Stomach (tissue), 9 donors: Measurements from ENCODE around the gene FHIP1A. TPM values are rescaled to one million over a fixed set of nuclear protein-coding genes. Genes with fewer than 3 reads are reported as not detected.

ENCODE experiments used
- DNase-seq, 2 donors: peaks; one replicate each; pipeline versions ENCODE4 v3.0.0 to v3.0.0-alpha.2; 2013 to 2019
- H3K27ac ChIP-seq, 5 donors: fragments of 200-600 bp in 4 of 5; sonication (generic) in 4 of 5; one replicate each; pipeline ENCODE4 v1.5.1; 2013 to 2019; ENCODE audit warnings: mild to moderate bottlenecking in 1 of 5, moderate library complexity in 1 of 5
- H3K27me3 ChIP-seq, 3 donors: fragments of 200-600 bp; sonication (generic); one replicate each; pipeline ENCODE4 v1.5.1; 2017 to 2019; ENCODE audit warnings: mixed run types in 1 of 3
- H3K36me3 ChIP-seq, 4 donors: fragments of 200-600 bp; sonication (generic); 1 replicate in 3 of 4; 2 replicates in 1 of 4; pipeline ENCODE4 v1.5.1; 2016 to 2019
- H3K4me1 ChIP-seq, 4 donors: fragments of 200-600 bp; sonication (generic); one replicate each; pipeline ENCODE4 v1.5.1; 2016 to 2019
- H3K4me3 ChIP-seq, 4 donors: fragments of 200-600 bp; sonication (generic) in 3 of 4; one replicate each; pipeline ENCODE4 v1.5.1; 2016 to 2019; ENCODE audit warnings: mild to moderate bottlenecking in 1 of 4
- H3K9me3 ChIP-seq, 4 donors: fragments of 200-600 bp; sonication (generic); one replicate each; pipeline ENCODE4 v1.5.1; 2016 to 2019
- CTCF ChIP-seq, 7 experiments: fragments of 450-650 bp in 4 of 7; fragments of 200-600 bp in 3 of 7; sonication (generic) in 3 of 7; IDR thresholded peaks; one replicate each; pipeline ENCODE4 v1.5.1; 2016 to 2019; ENCODE audit warnings: antibody characterized with exemption in 7 of 7, control low read depth in 2 of 7, mild to moderate bottlenecking in 1 of 7
- EP300 ChIP-seq: sonication (generic); formaldehyde crosslinking; IDR thresholded peaks from one replicate; pipeline ENCODE4 v1.6.1; 2017; ENCODE audit warnings: antibody characterized with exemption
- POLR2A ChIP-seq, 4 donors: fragments of 450-650 bp; IDR thresholded peaks; one replicate each; pipeline ENCODE4 v1.6.1; 2016; ENCODE audit warnings: antibody characterized with exemption in 4 of 4, control low read depth in 2 of 4, mild to moderate bottlenecking in 1 of 4, moderate library complexity in 1 of 4
- POLR2AphosphoS5 ChIP-seq, 3 donors: sonication (generic); formaldehyde crosslinking; IDR thresholded peaks; one replicate each; pipeline ENCODE4 v1.6.1; 2016; ENCODE audit warnings: antibody characterized with exemption in 3 of 3
- WGBS, 5 donors: extraction: QIAGEN DNeasy Blood & Tissue Kit in 3 of 5; methylation state at CpG; one replicate each; pipeline versions ENCODE4 v1.1.5 to v1.1.7; 2013 to 2018; 5-methylcytosine and 5-hydroxymethylcytosine counted together
- intact Hi-C: fragments of 100-400 bp; cut with DNase I; formaldehyde crosslinking; loops from one replicate; pipeline ENCODE4 v1.15.1; 2023; ENCODE audit warnings: low total_unique reads
- polyA plus RNA-seq, 3 donors: library from polyadenylated mRNA; stranded (reverse); fragments of 200-250 nt; gene quantifications; one replicate each; pipeline ENCODE4 v1.2.3, GENCODE V29; 2013
- total RNA-seq, 5 donors: library from RNA; depleted of rRNA; stranded (reverse); fragments of >200 nt; gene quantifications; one replicate each; pipeline versions ENCODE4 v1.1.0 to v1.2.3, GENCODE V29; 2014 to 2016
- donor health status: healthy with polysubstance abuse.
- donor health status: Bipolar disorder and iron deficiency.
- donor health status: healthy.

FHIP1A gene
- total and polyA plus RNA-seq, 8 donors: 0.90 to 177 (median 12.3) TPM

- H3K27ac ChIP-seq: peak overlapping the region in 3 of 5 donors; percentile 31 to 62 (median 43)
- H3K36me3 ChIP-seq: no peaks in the 10 kb centered on the region
- DNase-seq: no peak
- no peaks in the 10 kb centered on the region for H3K27me3 ChIP-seq
- intact Hi-C loops: no loop called here
- TF ChIP-seq CTCF (IDR thresholded peaks at IDR 0.05) (no peak), EP300 (no peak), POLR2A (IDR thresholded peaks at IDR 0.05) (no peak), POLR2AphosphoS5 (IDR thresholded peaks at IDR 0.05) (no peak)
- H3K4me3 ChIP-seq: no peak overlapping the region
- 94 to 100% (median 97%) methylated on average over 1 of the region's 1 CpG for WGBS, 5 donors
- no peaks in the 10 kb centered on the region for H3K9me3 ChIP-seq
- H3K4me1 ChIP-seq: peaks cover 0 to 17% (median 10%) of the 10 kb centered on the region in 4 donors
These were observed 49.2 kb downstream of the FHIP1A start for GRCh38 chr4:151458148-151458547.

Other genes with a start within 250 kb of the FHIP1A start
- gene PRSS48, start 132.0 kb upstream of the FHIP1A start, total RNA-seq: not detected
- not detected for gene PRSS48, start 132.0 kb upstream of the FHIP1A start, polyA plus RNA-seq
- gene SH3D19, start 83.6 kb upstream of the FHIP1A start, total RNA-seq: 100 to 1,000 TPM in 2 of 5 donors, 10 to 100 TPM in 3; 54.3 to 129 (median 93.7) TPM
- 10 to 100 TPM; 11.0 to 40.6 (median 29.0) TPM for gene SH3D19, start 83.6 kb upstream of the FHIP1A start, polyA plus RNA-seq